Ascending aorta (tissue), 2 donors: Measurements from ENCODE around the gene PRTFDC1. TPM values are rescaled to one million over a fixed set of nuclear protein-coding genes. Genes with fewer than 3 reads are reported as not detected.

ENCODE experiments used
- DNase-seq, 2 donors: peaks; one replicate each; pipeline ENCODE4 v3.0.0-alpha.2; 2019; ENCODE audit warnings: low spot score in 2 of 2
- H3K27ac ChIP-seq, 2 donors: fragments of 200-600 bp; sonication (generic); one replicate each; pipeline ENCODE4 v1.5.1; 2016 to 2017; ENCODE audit warnings: mild to moderate bottlenecking in 1 of 2
- H3K27me3 ChIP-seq: fragments of 200-600 bp; sonication (generic); one replicate; pipeline ENCODE4 v1.5.1; 2017
- H3K36me3 ChIP-seq, 2 donors: fragments of 200-600 bp; sonication (generic); one replicate each; pipeline ENCODE4 v1.5.1; 2016
- H3K4me1 ChIP-seq, 2 donors: fragments of 200-600 bp; sonication (generic); one replicate each; pipeline ENCODE4 v1.5.1; 2016 to 2017; ENCODE audit warnings: mild to moderate bottlenecking in 1 of 2
- H3K4me3 ChIP-seq, 2 donors: fragments of 200-600 bp; sonication (generic); one replicate each; pipeline ENCODE4 v1.5.1; 2016 to 2017; ENCODE audit warnings: mild to moderate bottlenecking in 1 of 2
- H3K9me3 ChIP-seq, 2 donors: fragments of 200-600 bp; sonication (generic); one replicate each; pipeline ENCODE4 v1.5.1; 2016
- intact Hi-C: fragments of 100-400 bp; cut with DNase I; formaldehyde crosslinking; loops from one replicate; pipeline ENCODE4 v1.15.1; 2023
- total RNA-seq: library from RNA; depleted of rRNA; stranded (reverse); fragments of >200 nt; gene quantifications from one replicate; pipeline ENCODE4 v1.1.0, GENCODE V29; 2016
- TF ChIP-seq, protein P1 (sequence below), 3 experiments: fragments of 200-600 bp in 2 of 3; fragments of 450-650 bp in 1 of 3; sonication (generic) in 2 of 3; IDR thresholded peaks; one replicate each; pipeline ENCODE4 v1.5.1; 2016 to 2019; ENCODE audit warnings: antibody characterized with exemption in 3 of 3, mild to moderate bottlenecking in 1 of 3, moderate library complexity in 1 of 3

The PRTFDC1 gene
- total RNA-seq, 1 donor from 2014 or later: 3.6 TPM

DNA sequence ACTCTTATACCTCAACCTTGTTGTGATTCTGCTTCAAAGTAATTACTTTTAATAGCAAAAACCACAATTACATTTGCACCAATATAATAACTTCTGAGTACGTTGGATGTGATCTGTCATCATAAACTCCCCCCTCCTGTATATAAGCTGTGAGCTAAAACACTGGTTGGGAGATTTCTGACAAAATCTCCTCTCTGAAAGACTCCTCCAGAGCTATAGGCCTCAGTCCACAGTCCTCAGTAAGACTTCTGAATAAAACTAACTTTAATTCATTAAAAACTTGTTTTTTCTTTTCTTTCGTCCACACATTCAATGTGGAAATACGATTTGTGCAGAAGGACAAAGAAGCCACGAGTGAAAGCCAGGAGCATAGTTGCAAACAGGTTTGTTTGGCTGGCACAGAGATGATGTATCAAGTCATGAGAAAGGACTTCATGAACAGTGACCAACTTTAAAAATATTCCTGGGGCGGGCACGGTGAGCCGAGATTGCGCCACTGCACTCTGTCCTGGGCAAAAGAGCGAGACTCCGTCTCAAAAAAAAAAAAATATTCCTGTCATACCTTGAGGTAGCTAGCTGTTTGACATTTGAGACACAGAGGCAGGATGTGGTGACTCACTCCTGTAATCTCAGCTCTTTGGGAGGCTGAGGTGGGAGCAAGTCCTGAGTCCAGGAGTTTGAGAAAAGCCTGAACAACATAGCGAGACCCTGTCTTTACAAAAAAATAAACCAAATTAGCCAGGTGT, 137.7 kb downstream of the PRTFDC1 start:
- intact Hi-C loops: no loop called here
- no peak overlapping the region for H3K4me3 ChIP-seq
- no peaks in the 10 kb centered on the region for H3K4me1 ChIP-seq
- H3K9me3 ChIP-seq: no peaks in the 10 kb centered on the region
- no peak overlapping the region for H3K27ac ChIP-seq
- no peak for DNase-seq
- TF ChIP-seq, protein P1, sequence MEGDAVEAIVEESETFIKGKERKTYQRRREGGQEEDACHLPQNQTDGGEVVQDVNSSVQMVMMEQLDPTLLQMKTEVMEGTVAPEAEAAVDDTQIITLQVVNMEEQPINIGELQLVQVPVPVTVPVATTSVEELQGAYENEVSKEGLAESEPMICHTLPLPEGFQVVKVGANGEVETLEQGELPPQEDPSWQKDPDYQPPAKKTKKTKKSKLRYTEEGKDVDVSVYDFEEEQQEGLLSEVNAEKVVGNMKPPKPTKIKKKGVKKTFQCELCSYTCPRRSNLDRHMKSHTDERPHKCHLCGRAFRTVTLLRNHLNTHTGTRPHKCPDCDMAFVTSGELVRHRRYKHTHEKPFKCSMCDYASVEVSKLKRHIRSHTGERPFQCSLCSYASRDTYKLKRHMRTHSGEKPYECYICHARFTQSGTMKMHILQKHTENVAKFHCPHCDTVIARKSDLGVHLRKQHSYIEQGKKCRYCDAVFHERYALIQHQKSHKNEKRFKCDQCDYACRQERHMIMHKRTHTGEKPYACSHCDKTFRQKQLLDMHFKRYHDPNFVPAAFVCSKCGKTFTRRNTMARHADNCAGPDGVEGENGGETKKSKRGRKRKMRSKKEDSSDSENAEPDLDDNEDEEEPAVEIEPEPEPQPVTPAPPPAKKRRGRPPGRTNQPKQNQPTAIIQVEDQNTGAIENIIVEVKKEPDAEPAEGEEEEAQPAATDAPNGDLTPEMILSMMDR (IDR thresholded peaks at IDR 0.05): no peak
- no peaks in the 10 kb centered on the region for H3K27me3 ChIP-seq
- H3K36me3 ChIP-seq: no peaks in the 10 kb centered on the region

DNA sequence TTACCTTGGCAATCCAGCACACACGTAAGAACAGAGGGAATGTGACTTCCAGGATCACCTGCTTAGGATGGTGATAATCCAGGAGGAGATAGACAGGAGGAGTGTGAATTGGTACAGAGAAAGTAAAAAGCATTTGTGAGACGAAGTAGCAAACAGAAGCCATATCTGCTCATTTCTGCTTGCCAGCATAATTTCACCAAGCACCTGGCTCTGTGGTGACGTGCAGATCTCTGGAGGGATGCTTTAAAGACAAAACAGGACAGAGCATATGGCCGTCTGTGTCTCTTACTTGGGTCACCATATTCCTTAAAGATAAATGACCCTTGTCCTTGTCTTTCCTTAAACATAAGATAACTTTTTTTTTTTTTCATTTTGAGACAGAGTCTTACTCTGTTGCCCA, 138.6 kb downstream of the PRTFDC1 start:
- Histone ChIP-seq H3K36me3 (no peaks in the 10 kb centered on the region), H3K4me3 (no peak overlapping the region), H3K9me3 (no peaks in the 10 kb centered on the region), H3K4me1 (no peaks in the 10 kb centered on the region), H3K27ac (no peak overlapping the region), H3K27me3 (no peaks in the 10 kb centered on the region)
- DNase-seq: no peak
- TF ChIP-seq, protein P1 (IDR thresholded peaks at IDR 0.05): no peak
- intact Hi-C loops: no loop called here

DNA sequence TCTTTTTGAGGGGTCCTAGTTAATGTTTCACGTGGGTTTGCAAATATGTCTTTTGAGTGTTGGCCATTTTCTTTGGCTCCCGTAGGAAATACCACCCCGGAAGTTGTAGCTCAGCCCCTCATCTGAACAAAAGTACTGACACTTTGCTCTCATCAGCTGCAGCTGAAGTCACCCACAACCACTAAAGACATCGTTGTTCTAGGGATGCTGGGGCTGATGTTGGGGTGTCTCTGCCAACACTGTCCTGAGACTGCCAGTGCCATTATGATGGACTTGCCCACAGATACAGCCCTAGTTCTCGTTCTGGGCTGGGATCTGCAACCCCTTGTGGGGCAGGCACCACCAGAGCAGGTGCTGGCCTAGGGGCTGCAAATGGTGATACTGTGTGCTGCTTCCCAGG, 146.1 kb downstream of the PRTFDC1 start:
- H3K27ac ChIP-seq: no peak overlapping the region
- H3K4me1 ChIP-seq: no peaks in the 10 kb centered on the region
- no peak for DNase-seq
- no peak overlapping the region for H3K4me3 ChIP-seq
- TF ChIP-seq, protein P1 (IDR thresholded peaks at IDR 0.05): no peak
- H3K9me3 ChIP-seq: no peaks in the 10 kb centered on the region
- intact Hi-C loops: no loop called here
- H3K27me3 ChIP-seq: no peaks in the 10 kb centered on the region
- no peaks in the 10 kb centered on the region for H3K36me3 ChIP-seq

DNA sequence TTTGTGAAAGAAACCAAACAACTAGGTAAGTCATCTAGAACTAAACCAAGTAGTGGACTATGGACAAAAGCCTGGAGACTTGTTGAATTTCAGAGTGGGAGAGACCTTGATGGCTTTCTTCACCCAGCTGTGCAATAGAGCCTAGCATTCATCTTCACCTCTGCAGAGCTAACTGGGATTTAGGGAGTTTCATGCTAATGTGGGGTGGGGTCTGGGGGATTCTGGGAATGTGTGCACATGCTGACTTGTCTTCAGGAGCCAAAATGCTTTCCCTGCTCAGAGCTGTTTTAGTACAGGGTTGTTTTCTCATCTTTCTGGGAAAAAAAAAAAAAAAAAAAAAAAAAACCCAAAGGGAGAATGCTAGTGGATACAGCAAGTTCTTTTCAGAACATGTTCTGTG, 147.4 kb downstream of the PRTFDC1 start:
- H3K27ac ChIP-seq: no peak overlapping the region
- H3K36me3 ChIP-seq: no peaks in the 10 kb centered on the region
- H3K4me3 ChIP-seq: no peak overlapping the region
- H3K4me1 ChIP-seq: no peaks in the 10 kb centered on the region
- no peaks in the 10 kb centered on the region for H3K9me3 ChIP-seq
- TF ChIP-seq, protein P1 (IDR thresholded peaks at IDR 0.05): no peak
- H3K27me3 ChIP-seq: no peaks in the 10 kb centered on the region
- intact Hi-C loops: no loop called here
- no peak for DNase-seq

DNA sequence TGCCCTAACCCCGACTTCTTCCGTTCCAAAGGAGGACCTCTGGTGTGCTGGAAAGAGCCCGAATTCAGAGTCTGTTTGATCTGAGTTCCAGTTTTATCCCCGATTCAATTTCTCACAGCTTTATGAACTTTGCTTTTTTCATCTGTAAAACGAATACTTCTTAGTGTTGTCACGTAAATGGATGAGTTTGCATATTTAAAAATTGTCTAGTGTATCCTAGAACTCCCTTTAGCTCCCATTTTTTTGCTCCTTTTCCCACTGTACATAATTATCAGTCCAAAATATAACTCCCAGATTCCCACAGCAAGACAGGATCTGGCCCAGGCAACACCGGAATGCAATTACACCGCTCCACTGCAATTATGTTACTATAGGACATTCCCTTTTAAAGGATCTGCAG, 148.0 kb downstream of the PRTFDC1 start:
- intact Hi-C loops: no loop called here
- H3K27me3 ChIP-seq: no peaks in the 10 kb centered on the region
- H3K9me3 ChIP-seq: no peaks in the 10 kb centered on the region
- H3K4me1 ChIP-seq: no peaks in the 10 kb centered on the region
- TF ChIP-seq, protein P1 (IDR thresholded peaks at IDR 0.05): no peak
- H3K27ac ChIP-seq: no peak overlapping the region
- H3K36me3 ChIP-seq: no peaks in the 10 kb centered on the region
- no peak for DNase-seq
- H3K4me3 ChIP-seq: no peak overlapping the region

DNA sequence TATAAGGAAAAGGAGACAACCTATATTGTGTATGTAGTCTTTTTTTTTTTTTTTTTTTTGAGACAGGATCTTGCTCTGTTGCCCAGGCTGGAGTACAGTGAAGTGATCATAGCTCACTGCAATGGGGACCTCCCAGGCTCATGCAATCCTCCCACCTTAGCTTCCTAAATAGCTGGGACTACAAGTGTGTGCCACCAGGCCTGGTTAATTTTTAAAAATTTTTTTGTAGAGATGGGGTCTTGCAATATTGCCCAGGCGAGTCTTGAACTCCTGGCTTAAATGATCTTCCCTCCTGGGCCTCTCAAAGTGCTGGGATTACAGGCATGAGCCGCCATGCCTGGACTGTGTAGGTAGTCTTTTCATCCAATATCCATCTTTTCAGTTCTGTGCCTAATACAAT, 150.0 kb downstream of the PRTFDC1 start:
- DNase-seq: no peak
- H3K36me3 ChIP-seq: no peaks in the 10 kb centered on the region
- no peak overlapping the region for H3K4me3 ChIP-seq
- TF ChIP-seq, protein P1 (IDR thresholded peaks at IDR 0.05): no peak
- intact Hi-C loops: no loop called here
- H3K27me3 ChIP-seq: no peaks in the 10 kb centered on the region
- no peaks in the 10 kb centered on the region for H3K4me1 ChIP-seq
- no peak overlapping the region for H3K27ac ChIP-seq
- no peaks in the 10 kb centered on the region for H3K9me3 ChIP-seq
